ENCODE data around the gene SPSB3. TPM values are rescaled to one million over a fixed set of nuclear protein-coding genes. Genes with fewer than 3 reads are reported as not detected.

Gene SPSB3
- total and polyA plus RNA-seq, 2 of the 4 experiments (the other 2 are of a cell fraction), result 9.1 to 30.8 TPM

DNA sequence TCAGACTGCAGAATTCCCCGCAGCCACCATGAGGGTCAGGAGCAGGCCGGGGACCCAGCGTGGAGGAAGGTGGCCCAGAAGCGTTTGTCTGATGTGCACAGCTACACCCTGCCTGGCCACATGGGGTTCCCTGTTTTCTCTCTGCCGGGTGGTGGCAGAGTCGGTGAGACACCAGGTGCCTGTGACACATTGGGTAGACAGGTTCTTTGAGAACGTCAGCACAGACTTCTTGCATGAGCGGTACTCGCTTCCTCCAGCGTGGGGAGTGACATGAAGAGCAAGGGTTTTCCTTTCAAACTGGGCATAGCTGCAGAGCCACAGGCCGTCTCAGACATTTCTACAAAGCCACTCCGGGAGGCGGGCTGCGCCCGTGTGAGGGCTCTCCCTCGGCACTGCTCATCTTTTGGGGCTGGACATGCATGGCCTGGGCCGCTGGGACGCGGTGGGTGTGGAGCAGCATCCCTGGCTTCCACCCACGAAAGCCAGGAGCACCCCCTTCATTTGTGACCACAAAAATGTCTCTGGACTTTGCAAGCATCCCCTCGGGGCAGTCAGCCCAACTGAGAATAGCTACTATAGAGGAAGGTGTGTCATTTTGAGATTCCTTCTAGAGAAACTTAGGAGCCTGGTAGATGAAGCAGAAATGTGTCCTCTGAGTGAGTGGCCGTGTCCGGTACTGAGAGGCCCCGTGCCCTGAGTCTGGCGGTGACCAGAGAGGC lies 37.0 kb downstream of the SPSB3 start (continued):
- TF ChIP-seq RFX5 (IDR thresholded peaks at IDR 0.05; ENCODE audit: low read depth, low read length), result no peak
- no peak for TF ChIP-seq FOS (IDR thresholded peaks at IDR 0.05; ENCODE audit: low read depth, low read length)

DNA sequence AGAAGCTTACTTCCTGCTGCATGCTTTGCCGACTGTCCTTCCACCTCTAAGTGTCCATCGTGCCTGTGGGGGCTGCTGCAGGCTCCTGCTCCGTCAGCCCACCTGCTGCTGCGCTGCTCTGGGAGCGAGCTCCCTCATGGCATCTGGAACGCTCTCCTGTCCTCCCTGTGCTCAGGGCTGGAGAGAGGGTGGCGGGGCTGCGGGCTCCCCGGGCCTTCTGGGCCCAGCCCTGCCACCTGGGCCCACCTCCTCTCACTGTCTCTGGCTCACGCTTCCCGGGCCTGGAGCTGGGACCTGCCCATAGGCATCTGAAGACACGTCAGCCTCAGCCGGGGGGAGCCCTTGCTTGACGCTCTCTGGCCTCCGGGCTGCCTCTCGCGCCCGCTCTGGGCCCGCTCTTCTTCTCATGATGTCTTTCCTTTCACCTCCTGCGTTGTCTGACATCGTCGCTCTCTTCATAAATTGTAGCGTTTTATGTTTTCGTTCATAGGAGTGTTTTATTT lies 38.0 kb downstream of the SPSB3 start:
- Histone ChIP-seq H4K8ac (ENCODE audit: low read depth in 2 of 2, low read length in 2 of 2) (no peak overlapping the region), H2BK5ac (ENCODE audit: low read depth, low read length, poor library complexity, severe bottlenecking) (no peak overlapping the region), H2BK20ac (ENCODE audit: low read depth, low read length) (no peak overlapping the region), H2AFZ (replicated peaks; ENCODE audit: low read length, poor library complexity) (no peak overlapping the region), H3K23ac (ENCODE audit: low read depth, low read length) (no peak overlapping the region), H4K91ac (ENCODE audit: insufficient read depth, low read depth, low read length) (no peak overlapping the region), H3K9me3 (ENCODE audit: control insufficient read depth, insufficient read depth, low read length) (no peaks in the 10 kb centered on the region), H3K4me1 (ENCODE audit: control insufficient read depth, insufficient read depth, low read length) (peaks cover 2% of the 10 kb centered on the region; the same call in 1 of the 2 replicates), H3K4ac (ENCODE audit: low read depth, low read length) (no peak overlapping the region), H3K14ac (replicated peaks; ENCODE audit: low read depth, low read length) (no peak overlapping the region), H2AK9ac (replicated peaks; ENCODE audit: low read depth, low read length, poor library complexity) (no peak overlapping the region), H2AK5ac (ENCODE audit: low read depth, low read length) (no peak overlapping the region), H4K5ac (ENCODE audit: low read depth, low read length) (no peak overlapping the region), H3K56ac (ENCODE audit: extremely low read depth, insufficient read depth, low read length) (no peak overlapping the region), H3K18ac (ENCODE audit: low read depth, low read length) (no peak overlapping the region), H3K4me2 (ENCODE audit: low read depth, low read length) (no peak overlapping the region), H3K27me3 (ENCODE audit: control insufficient read depth, insufficient read depth, low read length) (no peaks in the 10 kb centered on the region), H2BK15ac (ENCODE audit: low read depth, low read length) (no peak overlapping the region), H3K9me1 (ENCODE audit: insufficient read depth, low read length) (peaks cover 7% of the 10 kb centered on the region), H2BK120ac (ENCODE audit: low read depth, low read length) (no peak overlapping the region), H4K20me1 (ENCODE audit: insufficient read depth, low read length) (peaks cover 26% of the 10 kb centered on the region), H3K27ac (ENCODE audit: insufficient read depth, low read length) (no peak overlapping the region), H3K79me1 (ENCODE audit: low read depth in 1 of 2, low read length in 2 of 2) (peaks cover 25 to 52% of the 10 kb centered on the region in 2 experiments), H3K36me3 (ENCODE audit: control insufficient read depth, insufficient read depth, low read length) (peaks cover 58% of the 10 kb centered on the region), H3K4me3 (ENCODE audit: insufficient read depth, low read depth, low read length) (no peak overlapping the region), H3K9ac (ENCODE audit: low read depth, low read length) (no peak overlapping the region)
- intact Hi-C loops (cut with micrococcal nuclease), result no loop called here
- DNase-seq, result no peak
- POLR2A ChIA-PET (ENCODE audit: unreplicated experiment), result no interaction called here
- in situ Hi-C loops (cut with MboI; ENCODE audit: low sequenced_read_pairs), result no loop called here
- CTCF ChIA-PET, result no interaction called here
- WGBS, 2 experiments (ENCODE audit: extremely low coverage in 2 of 2, insufficient read length in 1 of 2), result 93% methylated on average over 3 of the region's 24 CpGs; no CpG with 5 or more reads in 1 of the 2 experiments
- dilution Hi-C loops (cut with HindIII; ENCODE audit: low sequenced_read_pairs, unreplicated experiment), result no loop called here
- no peak for ATAC-seq (ENCODE audit: low read depth)
- no TSS peak for BruUV-seq (replicated peaks)
- TF ChIP-seq MAFK (IDR thresholded peaks at IDR 0.05; ENCODE audit: low read depth, low read length) (no peak), RCOR1 (IDR thresholded peaks at IDR 0.05; ENCODE audit: insufficient replicate concordance, low read length) (no peak), POLR2A (IDR thresholded peaks at IDR 0.05; ENCODE audit: low read depth, low read length) (no peak), RFX5 (IDR thresholded peaks at IDR 0.05; ENCODE audit: low read depth, low read length) (no peak), BHLHE40 (IDR thresholded peaks at IDR 0.05; ENCODE audit: low read depth, low read length) (no peak), CHD1 (IDR thresholded peaks at IDR 0.05; ENCODE audit: low read depth, low read length) (no peak), SMC3 (IDR thresholded peaks at IDR 0.05; ENCODE audit: low read depth, low read length) (no peak), FOS (IDR thresholded peaks at IDR 0.05; ENCODE audit: low read depth, low read length) (no peak), MXI1 (IDR thresholded peaks at IDR 0.05; ENCODE audit: borderline replicate concordance, low read depth, low read length) (no peak), RAD21 (IDR thresholded peaks at IDR 0.05; ENCODE audit: low read length) (no peak)
- TF ChIP-seq, protein P1, sequence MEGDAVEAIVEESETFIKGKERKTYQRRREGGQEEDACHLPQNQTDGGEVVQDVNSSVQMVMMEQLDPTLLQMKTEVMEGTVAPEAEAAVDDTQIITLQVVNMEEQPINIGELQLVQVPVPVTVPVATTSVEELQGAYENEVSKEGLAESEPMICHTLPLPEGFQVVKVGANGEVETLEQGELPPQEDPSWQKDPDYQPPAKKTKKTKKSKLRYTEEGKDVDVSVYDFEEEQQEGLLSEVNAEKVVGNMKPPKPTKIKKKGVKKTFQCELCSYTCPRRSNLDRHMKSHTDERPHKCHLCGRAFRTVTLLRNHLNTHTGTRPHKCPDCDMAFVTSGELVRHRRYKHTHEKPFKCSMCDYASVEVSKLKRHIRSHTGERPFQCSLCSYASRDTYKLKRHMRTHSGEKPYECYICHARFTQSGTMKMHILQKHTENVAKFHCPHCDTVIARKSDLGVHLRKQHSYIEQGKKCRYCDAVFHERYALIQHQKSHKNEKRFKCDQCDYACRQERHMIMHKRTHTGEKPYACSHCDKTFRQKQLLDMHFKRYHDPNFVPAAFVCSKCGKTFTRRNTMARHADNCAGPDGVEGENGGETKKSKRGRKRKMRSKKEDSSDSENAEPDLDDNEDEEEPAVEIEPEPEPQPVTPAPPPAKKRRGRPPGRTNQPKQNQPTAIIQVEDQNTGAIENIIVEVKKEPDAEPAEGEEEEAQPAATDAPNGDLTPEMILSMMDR (conservative IDR thresholded peaks at IDR 0.05; ENCODE audit: low read depth, low read length), result no peak
- TF ChIP-seq, protein P2, sequence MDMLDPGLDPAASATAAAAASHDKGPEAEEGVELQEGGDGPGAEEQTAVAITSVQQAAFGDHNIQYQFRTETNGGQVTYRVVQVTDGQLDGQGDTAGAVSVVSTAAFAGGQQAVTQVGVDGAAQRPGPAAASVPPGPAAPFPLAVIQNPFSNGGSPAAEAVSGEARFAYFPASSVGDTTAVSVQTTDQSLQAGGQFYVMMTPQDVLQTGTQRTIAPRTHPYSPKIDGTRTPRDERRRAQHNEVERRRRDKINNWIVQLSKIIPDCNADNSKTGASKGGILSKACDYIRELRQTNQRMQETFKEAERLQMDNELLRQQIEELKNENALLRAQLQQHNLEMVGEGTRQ (IDR thresholded peaks at IDR 0.05; ENCODE audit: low read depth, low read length), result no peak
- TF ChIP-seq, protein P3, sequence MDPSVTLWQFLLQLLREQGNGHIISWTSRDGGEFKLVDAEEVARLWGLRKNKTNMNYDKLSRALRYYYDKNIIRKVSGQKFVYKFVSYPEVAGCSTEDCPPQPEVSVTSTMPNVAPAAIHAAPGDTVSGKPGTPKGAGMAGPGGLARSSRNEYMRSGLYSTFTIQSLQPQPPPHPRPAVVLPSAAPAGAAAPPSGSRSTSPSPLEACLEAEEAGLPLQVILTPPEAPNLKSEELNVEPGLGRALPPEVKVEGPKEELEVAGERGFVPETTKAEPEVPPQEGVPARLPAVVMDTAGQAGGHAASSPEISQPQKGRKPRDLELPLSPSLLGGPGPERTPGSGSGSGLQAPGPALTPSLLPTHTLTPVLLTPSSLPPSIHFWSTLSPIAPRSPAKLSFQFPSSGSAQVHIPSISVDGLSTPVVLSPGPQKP (IDR thresholded peaks at IDR 0.05; ENCODE audit: borderline replicate concordance, low read depth, low read length), result no peak

All from IMR-90 (cell line).